ENCODE measurements around the gene TBC1D30.

Gene TBC1D30

DNA sequence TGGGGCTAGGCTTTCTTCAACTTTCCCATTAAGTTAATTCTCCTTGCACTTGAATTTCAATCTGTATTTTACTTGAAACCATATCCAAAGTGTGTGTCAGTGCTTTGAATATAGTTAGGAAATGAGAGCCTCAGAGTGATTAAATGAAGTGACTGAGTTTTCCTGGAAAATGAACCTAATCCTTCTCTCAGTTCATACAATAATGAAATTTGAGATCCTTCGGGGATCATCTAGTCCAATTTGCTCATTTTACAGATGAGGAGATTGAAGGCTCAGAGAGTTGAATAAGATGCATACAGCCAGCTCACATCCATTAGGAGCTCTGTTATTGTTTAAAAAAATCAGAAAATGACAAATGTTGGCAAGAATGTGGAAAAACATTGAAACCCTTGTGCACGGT lies 18.3 kb upstream of the TBC1D30 start:
- no peaks in the 10 kb centered on the region for H3K27me3 ChIP-seq (ENCODE audit: low read length)
- no peak overlapping the region for H3K4me3 ChIP-seq (ENCODE audit: insufficient read depth, low read length, poor library complexity, severe bottlenecking)
- H3K9ac ChIP-seq (ENCODE audit: low read length): no peak overlapping the region
- no peaks in the 10 kb centered on the region for H3K79me2 ChIP-seq (ENCODE audit: insufficient read depth, low read length)
- no peaks in the 10 kb centered on the region for H3K36me3 ChIP-seq (ENCODE audit: low read length)
- no peak overlapping the region for H2AFZ ChIP-seq (ENCODE audit: low read depth, low read length, severe bottlenecking)
- H3K27ac ChIP-seq (ENCODE audit: low read depth, low read length): no peak overlapping the region
- H4K20me1 ChIP-seq (ENCODE audit: low read depth, low read length): no peaks in the 10 kb centered on the region
- H3K9me3 ChIP-seq (ENCODE audit: insufficient read depth, low read length): no peaks in the 10 kb centered on the region
- TF ChIP-seq, protein P1, sequence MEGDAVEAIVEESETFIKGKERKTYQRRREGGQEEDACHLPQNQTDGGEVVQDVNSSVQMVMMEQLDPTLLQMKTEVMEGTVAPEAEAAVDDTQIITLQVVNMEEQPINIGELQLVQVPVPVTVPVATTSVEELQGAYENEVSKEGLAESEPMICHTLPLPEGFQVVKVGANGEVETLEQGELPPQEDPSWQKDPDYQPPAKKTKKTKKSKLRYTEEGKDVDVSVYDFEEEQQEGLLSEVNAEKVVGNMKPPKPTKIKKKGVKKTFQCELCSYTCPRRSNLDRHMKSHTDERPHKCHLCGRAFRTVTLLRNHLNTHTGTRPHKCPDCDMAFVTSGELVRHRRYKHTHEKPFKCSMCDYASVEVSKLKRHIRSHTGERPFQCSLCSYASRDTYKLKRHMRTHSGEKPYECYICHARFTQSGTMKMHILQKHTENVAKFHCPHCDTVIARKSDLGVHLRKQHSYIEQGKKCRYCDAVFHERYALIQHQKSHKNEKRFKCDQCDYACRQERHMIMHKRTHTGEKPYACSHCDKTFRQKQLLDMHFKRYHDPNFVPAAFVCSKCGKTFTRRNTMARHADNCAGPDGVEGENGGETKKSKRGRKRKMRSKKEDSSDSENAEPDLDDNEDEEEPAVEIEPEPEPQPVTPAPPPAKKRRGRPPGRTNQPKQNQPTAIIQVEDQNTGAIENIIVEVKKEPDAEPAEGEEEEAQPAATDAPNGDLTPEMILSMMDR (IDR thresholded peaks at IDR 0.05; ENCODE audit: insufficient read depth, low read length, poor library complexity, severe bottlenecking): no peak
- TF ChIP-seq EZH2phosphoT487 (conservative IDR thresholded peaks at IDR 0.05; ENCODE audit: low read length): no peak
- H3K9me2 ChIP-seq (replicated peaks; ENCODE audit: insufficient read depth, low read length): no peaks in the 10 kb centered on the region
- H3K4me2 ChIP-seq (ENCODE audit: low read depth, low read length, poor library complexity, severe bottlenecking): no peak overlapping the region
- no peaks in the 10 kb centered on the region for H3F3A ChIP-seq (ENCODE audit: insufficient read depth)

DNA sequence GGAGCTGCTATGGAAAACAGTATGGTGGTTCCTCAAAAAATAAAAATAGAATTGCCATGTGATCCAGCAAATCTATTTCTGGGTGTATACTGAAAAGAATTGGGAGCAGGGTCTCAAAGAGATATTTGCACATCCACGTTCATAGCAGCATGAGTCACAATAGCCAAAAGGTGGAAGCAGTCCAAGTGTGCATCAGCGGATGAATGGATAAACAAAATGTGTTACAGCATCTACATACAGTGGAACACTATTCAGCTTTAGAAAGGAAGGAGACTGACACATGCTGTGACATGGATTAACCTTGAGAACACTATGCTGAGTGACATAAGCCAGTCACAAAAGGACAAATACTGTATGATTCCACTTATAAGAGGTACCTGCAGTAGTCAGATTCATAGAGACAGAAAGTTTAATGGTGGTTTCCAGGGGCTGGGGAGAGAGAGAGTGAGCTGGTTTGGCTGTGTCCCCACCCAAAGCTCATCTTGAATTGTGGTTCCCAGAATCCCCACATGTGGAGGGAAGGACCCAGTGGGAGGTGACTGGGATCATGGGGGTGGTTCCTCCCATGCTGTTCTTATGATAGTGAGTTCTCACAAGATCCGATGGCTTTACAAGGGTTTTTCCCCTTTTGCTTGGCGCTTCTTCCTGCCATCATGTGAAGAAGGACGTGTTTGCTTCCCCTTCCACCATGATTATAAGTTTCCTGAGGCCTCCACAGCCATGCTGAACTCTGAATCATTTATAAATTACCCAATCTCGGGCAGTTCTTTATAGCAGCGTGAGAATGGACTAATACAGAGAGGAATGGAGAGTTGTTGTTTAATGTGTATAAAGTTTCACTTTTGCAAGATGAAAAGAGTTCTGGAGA lies 17.6 kb upstream of the TBC1D30 start:
- Histone ChIP-seq H3F3A (ENCODE audit: insufficient read depth) (no peaks in the 10 kb centered on the region), H2AFZ (ENCODE audit: low read depth, low read length, severe bottlenecking) (no peak overlapping the region), H3K9me3 (ENCODE audit: insufficient read depth, low read length) (no peaks in the 10 kb centered on the region), H4K20me1 (ENCODE audit: low read depth, low read length) (no peaks in the 10 kb centered on the region), H3K9me2 (replicated peaks; ENCODE audit: insufficient read depth, low read length) (no peaks in the 10 kb centered on the region), H3K4me2 (ENCODE audit: low read depth, low read length, poor library complexity, severe bottlenecking) (no peak overlapping the region), H3K79me2 (ENCODE audit: insufficient read depth, low read length) (no peaks in the 10 kb centered on the region), H3K27me3 (ENCODE audit: low read length) (no peaks in the 10 kb centered on the region), H3K4me3 (ENCODE audit: insufficient read depth, low read length, poor library complexity, severe bottlenecking) (no peak overlapping the region), H3K9ac (ENCODE audit: low read length) (no peak overlapping the region), H3K36me3 (ENCODE audit: low read length) (no peaks in the 10 kb centered on the region), H3K27ac (ENCODE audit: low read depth, low read length) (no peak overlapping the region)
- no peak for TF ChIP-seq EZH2phosphoT487 (conservative IDR thresholded peaks at IDR 0.05; ENCODE audit: low read length)
- TF ChIP-seq, protein P1 (IDR thresholded peaks at IDR 0.05; ENCODE audit: insufficient read depth, low read length, poor library complexity, severe bottlenecking): no peak

DNA sequence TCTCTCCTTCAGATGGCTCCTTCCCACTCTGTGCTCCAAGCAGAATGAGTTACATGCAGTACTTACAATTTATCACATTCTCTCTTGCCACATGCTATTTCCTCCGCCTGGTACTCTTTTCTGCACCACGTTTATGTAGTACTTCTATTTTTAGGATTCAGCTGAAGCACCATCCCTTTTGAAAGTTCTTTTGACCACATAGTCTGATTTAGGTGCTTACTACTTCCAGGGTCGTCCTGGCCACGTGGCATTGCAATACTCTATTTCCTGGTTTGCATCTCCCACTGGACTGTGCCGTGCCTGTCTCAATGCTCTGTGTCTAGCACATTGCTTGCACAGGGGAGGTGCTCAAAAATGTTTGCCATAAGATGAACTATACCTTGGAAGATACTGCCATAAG lies 16.3 kb upstream of the TBC1D30 start:
- H3K4me2 ChIP-seq (ENCODE audit: low read depth, low read length, poor library complexity, severe bottlenecking): no peak overlapping the region
- H3K4me3 ChIP-seq (ENCODE audit: insufficient read depth, low read length, poor library complexity, severe bottlenecking): no peak overlapping the region
- no peak for TF ChIP-seq EZH2phosphoT487 (conservative IDR thresholded peaks at IDR 0.05; ENCODE audit: low read length)
- TF ChIP-seq, protein P1 (IDR thresholded peaks at IDR 0.05; ENCODE audit: insufficient read depth, low read length, poor library complexity, severe bottlenecking): no peak
- H3K9ac ChIP-seq (ENCODE audit: low read length): no peak overlapping the region
- no peak overlapping the region for H3K27ac ChIP-seq (ENCODE audit: low read depth, low read length)
- H3K79me2 ChIP-seq (ENCODE audit: insufficient read depth, low read length): no peaks in the 10 kb centered on the region
- no peak overlapping the region for H2AFZ ChIP-seq (ENCODE audit: low read depth, low read length, severe bottlenecking)
- no peaks in the 10 kb centered on the region for H3K9me2 ChIP-seq (replicated peaks; ENCODE audit: insufficient read depth, low read length)
- H3K9me3 ChIP-seq (ENCODE audit: insufficient read depth, low read length): no peaks in the 10 kb centered on the region
- no peaks in the 10 kb centered on the region for H3F3A ChIP-seq (ENCODE audit: insufficient read depth)
- no peaks in the 10 kb centered on the region for H4K20me1 ChIP-seq (ENCODE audit: low read depth, low read length)
- no peaks in the 10 kb centered on the region for H3K27me3 ChIP-seq (ENCODE audit: low read length)
- H3K36me3 ChIP-seq (ENCODE audit: low read length): no peaks in the 10 kb centered on the region

Measured in SU-DHL-6 (cell line).